ENCODE data around the gene RIOX2. TPM values are rescaled to one million over a fixed set of nuclear protein-coding genes. Genes with fewer than 3 reads are reported as not detected.

The RIOX2 gene
- total RNA-seq, 3 donors from 2014 or later, result 13.5 to 20.8 (median 20.7) TPM

- no peak for TF ChIP-seq CTCF (IDR thresholded peaks at IDR 0.05)
- Histone ChIP-seq H3K4me3 (no peak overlapping the region), H3K36me3 (ENCODE audit: low read depth) (no peaks in the 10 kb centered on the region), H3K9me3 (no peaks in the 10 kb centered on the region), H3K4me1 (ENCODE audit: low read depth) (peaks cover 7% of the 10 kb centered on the region)
- intact Hi-C loops (cut with DNase I, micrococcal nuclease), result no loop called here
- ATAC-seq, result no peak
- DNase-seq, result no peak
Measured at GRCh38 chr3:97958796-97959195, 13.4 kb downstream of the RIOX2 start.

GRCh38 chr3:97958396-97958795, 13.8 kb downstream of the RIOX2 start:
- Histone ChIP-seq H3K36me3 (ENCODE audit: low read depth) (no peaks in the 10 kb centered on the region), H3K9me3 (no peaks in the 10 kb centered on the region), H3K4me1 (ENCODE audit: low read depth) (peaks cover 7% of the 10 kb centered on the region), H3K4me3 (no peak overlapping the region)
- TF ChIP-seq CTCF (IDR thresholded peaks at IDR 0.05), result no peak
- DNase-seq, result no peak
- no peak for ATAC-seq
- intact Hi-C loops (cut with DNase I, micrococcal nuclease), result no loop called here

GRCh38 chr3:97957617-97958311, 14.5 kb downstream of the RIOX2 start:
- no peak for TF ChIP-seq CTCF (IDR thresholded peaks at IDR 0.05)
- Histone ChIP-seq H3K4me1 (ENCODE audit: low read depth) (peaks cover 7% of the 10 kb centered on the region), H3K9me3 (no peaks in the 10 kb centered on the region), H3K36me3 (ENCODE audit: low read depth) (no peaks in the 10 kb centered on the region), H3K4me3 (no peak overlapping the region)
- ATAC-seq (peak; percentile 59), DNase-seq (peak in 1 of 3 donors; percentile 34)
- intact Hi-C loops (cut with DNase I, micrococcal nuclease), result no loop called here

- ATAC-seq (peak; percentile 61), DNase-seq (peak in 1 of 3 donors; percentile 40)
- Histone ChIP-seq H3K9me3 (no peaks in the 10 kb centered on the region), H3K4me1 (ENCODE audit: low read depth) (peaks cover 7% of the 10 kb centered on the region), H3K36me3 (ENCODE audit: low read depth) (no peaks in the 10 kb centered on the region), H3K4me3 (no peak overlapping the region)
- TF ChIP-seq CTCF (IDR thresholded peaks at IDR 0.05), result no peak
- intact Hi-C loops (cut with DNase I, micrococcal nuclease), result no loop called here
Measured at GRCh38 chr3:97956051-97956450, 16.2 kb downstream of the RIOX2 start.

- H3K9me3 ChIP-seq, result no peaks in the 10 kb centered on the region
- DNase-seq, result no peak
- no peak for ATAC-seq
- no peak for TF ChIP-seq CTCF (IDR thresholded peaks at IDR 0.05)
- H3K36me3 ChIP-seq (ENCODE audit: low read depth), result no peaks in the 10 kb centered on the region
- H3K4me3 ChIP-seq, result no peak overlapping the region
- intact Hi-C loops (cut with DNase I, micrococcal nuclease), result no loop called here
- H3K4me1 ChIP-seq (ENCODE audit: low read depth), result peaks cover 7% of the 10 kb centered on the region
Measured at GRCh38 chr3:97954228-97954827, 17.9 kb downstream of the RIOX2 start.
